ENCODE results near the gene TMEM79.

TMEM79 gene

DNA sequence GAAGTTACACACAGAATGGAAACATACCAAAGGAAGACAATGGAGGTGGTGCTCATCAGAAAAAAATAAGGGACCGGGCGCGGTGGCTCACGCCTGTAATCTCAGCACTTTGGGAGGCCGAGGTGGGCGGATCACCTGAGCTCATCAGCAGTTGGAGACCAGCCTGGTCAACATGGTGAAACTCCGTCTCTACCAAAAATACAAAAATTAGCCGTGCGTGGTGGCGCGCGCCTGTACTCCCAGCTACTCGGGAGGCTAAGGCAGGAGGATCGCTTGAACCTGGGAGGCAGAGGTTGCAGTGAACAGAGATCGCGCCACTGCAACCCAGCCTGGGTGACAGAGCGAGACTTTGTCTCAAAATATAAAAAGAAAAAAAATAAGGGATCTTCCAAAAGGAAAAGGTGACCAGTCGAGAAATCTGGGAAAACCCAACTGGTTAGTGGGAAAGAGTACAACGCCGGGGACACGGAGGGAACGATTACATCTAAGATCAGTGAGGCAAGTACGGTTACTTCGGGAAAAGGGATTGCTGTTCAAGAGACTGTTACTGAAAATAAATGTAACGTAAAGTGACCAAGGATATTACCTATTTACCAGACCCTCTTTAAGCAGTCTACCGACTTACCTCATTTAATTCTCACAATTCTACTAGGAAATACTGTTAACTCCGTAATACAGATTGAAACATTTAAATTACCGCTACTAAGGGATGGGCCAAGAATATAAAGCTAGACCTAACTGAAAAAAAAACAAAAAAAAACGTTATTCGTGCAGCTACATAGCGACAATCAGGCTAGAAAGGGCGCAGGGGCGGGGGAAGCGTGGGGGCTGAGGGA, 53.1 kb downstream of the TMEM79 start:
- TF ChIP-seq ZFX (IDR thresholded peaks at IDR 0.05; ENCODE audit: borderline replicate concordance), result no peak
- no peak for TF ChIP-seq CTCF (IDR thresholded peaks at IDR 0.05)

GRCh38 chr1:156337888-156338179, 53.7 kb downstream of the TMEM79 start:
- TF ChIP-seq CTCF (IDR thresholded peaks at IDR 0.05), result no peak
- peak overlapping the region; percentile 93 for H3K27ac ChIP-seq

More for the DNA sequence above, 53.1 kb downstream of the TMEM79 start:
- peak overlapping the region; percentile 93 for H3K27ac ChIP-seq

DNA sequence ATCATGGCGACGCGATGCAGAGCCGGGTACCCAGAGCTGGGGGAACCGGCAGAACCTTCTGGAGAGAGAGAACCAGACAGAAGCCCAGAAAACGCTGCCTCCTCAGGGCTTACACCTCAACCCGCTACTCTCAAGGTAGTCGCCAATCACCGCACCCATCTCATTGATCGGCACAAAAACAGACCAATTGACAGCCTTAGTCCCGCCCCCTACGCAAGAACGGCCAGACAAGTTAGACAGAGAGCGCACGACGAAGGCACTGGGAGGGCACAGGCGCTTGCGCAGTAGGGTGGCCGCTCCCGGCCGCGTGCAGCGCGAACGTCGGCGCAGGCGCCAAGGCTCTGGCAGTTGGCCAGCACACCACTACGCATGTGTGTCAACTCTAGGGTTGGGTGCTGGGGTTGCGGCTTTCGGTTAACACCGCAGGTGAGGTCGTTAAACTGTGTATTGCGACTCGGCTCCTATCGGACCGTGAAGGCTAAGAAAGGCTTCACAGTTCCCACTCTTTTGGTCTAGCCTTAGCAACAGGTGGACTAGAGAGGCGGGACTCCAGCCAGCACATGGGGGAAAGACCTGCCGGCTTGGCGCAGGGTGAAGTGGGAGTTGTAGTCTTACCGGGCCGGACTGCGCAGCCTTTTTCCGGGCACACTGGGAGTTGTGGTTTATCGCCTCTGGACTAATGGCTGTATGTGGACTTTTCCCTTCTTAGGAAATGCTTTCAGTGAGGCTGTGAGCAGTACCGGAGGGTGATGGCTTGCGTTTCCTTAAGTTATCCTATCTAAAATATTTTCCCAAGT, 54.3 kb downstream of the TMEM79 start, which contains the start of the genes CCT3 and TSACC:
Gene CCT3, minus strand, starts transcription at position 113 of the 797 bp plus-strand sequence. Its CDS starts 108 bp downstream, at position 5.
Gene TSACC, plus strand, starts transcription at position 347 of the 797 bp plus-strand sequence. CDS start 1,232 bp downstream, outside the sequence.
- TF ChIP-seq CTCF (IDR thresholded peaks at IDR 0.05) (no peak), ZFX (IDR thresholded peaks at IDR 0.05; ENCODE audit: borderline replicate concordance) (no peak)
- peak within 1 kb of the TSS; percentile 93 for H3K27ac ChIP-seq
